Liver (tissue), 9 donors: ENCODE data around the gene TXNL1. TPM values are rescaled to one million over a fixed set of nuclear protein-coding genes. Genes with fewer than 3 reads are reported as not detected.

Source experiments
- DNase-seq: peaks from one replicate; pipeline ENCODE4 v3.0.0-alpha.2; 2017; ENCODE audit warnings: low spot score
- H3K27ac ChIP-seq, 2 donors: one replicate each; pipeline ENCODE4 v1.7.0; 2013; ENCODE audit warnings: inconsistent platforms in 2 of 2, low read length in 2 of 2, control low read depth in 1 of 2, low read depth in 1 of 2, mild to moderate bottlenecking in 1 of 2
- H3K27me3 ChIP-seq, 4 donors: one replicate each; pipeline versions ENCODE4 v1.6.1 to v1.7.0; 2013; ENCODE audit warnings: low read length in 3 of 4, inconsistent platforms in 1 of 4, mild to moderate bottlenecking in 1 of 4, moderate library complexity in 1 of 4; ENCODE audit not compliant: control insufficient read depth in 4 of 4, insufficient read depth in 4 of 4
- H3K36me3 ChIP-seq, 4 donors: one replicate each; pipeline versions ENCODE4 v1.6.1 to v1.7.0; 2013; ENCODE audit warnings: low read length in 3 of 4, mild to moderate bottlenecking in 3 of 4, low read depth in 1 of 4, moderate library complexity in 1 of 4; ENCODE audit not compliant: control insufficient read depth in 4 of 4, insufficient read depth in 3 of 4
- H3K4me1 ChIP-seq, 4 donors: one replicate each; pipeline versions ENCODE4 v1.6.1 to v1.7.0; 2013; ENCODE audit warnings: low read length in 3 of 4, mild to moderate bottlenecking in 3 of 4, moderate library complexity in 1 of 4; ENCODE audit not compliant: control insufficient read depth in 4 of 4, insufficient read depth in 4 of 4
- H3K4me3 ChIP-seq, 3 donors: one replicate each; pipeline versions ENCODE4 v1.6.1 to v1.7.0; 2013; ENCODE audit warnings: low read length in 3 of 3, control low read depth in 1 of 3, low read depth in 1 of 3, mild to moderate bottlenecking in 1 of 3
- H3K9ac ChIP-seq, 2 donors: one replicate each; pipeline ENCODE4 v1.7.0; 2013; ENCODE audit warnings: low read length in 2 of 2, mild to moderate bottlenecking in 2 of 2, moderate library complexity in 2 of 2, control low read depth in 1 of 2, low read depth in 1 of 2
- H3K9me3 ChIP-seq, 4 donors: one replicate each; pipeline versions ENCODE4 v1.6.1 to v1.7.0; 2013; ENCODE audit warnings: low read length in 3 of 4; ENCODE audit not compliant: control insufficient read depth in 4 of 4
- EGR1 ChIP-seq, 2 donors: IDR thresholded peaks; 2 replicates each; pipeline ENCODE4 v1.6.1; 2016 to 2018; ENCODE audit warnings: antibody characterized with exemption in 2 of 2, low read depth in 2 of 2
- FOXA1 ChIP-seq: IDR thresholded peaks from 2 replicates; pipeline ENCODE4 v1.6.1; 2016; ENCODE audit warnings: antibody characterized with exemption
- FOXA2 ChIP-seq: IDR thresholded peaks from 2 replicates; pipeline ENCODE4 v1.6.1; 2016; ENCODE audit warnings: antibody characterized with exemption
- GABPA ChIP-seq, 2 donors: IDR thresholded peaks in 1 of 2; conservative IDR thresholded peaks in 1 of 2; 2 replicates each; pipeline ENCODE4 v1.6.1; 2016; ENCODE audit warnings: antibody characterized with exemption in 2 of 2, mild to moderate bottlenecking in 1 of 2, moderate library complexity in 1 of 2
- HNF4A ChIP-seq, 2 donors: conservative IDR thresholded peaks; 2 replicates each; pipeline ENCODE4 v1.6.1; 2016; ENCODE audit warnings: antibody characterized with exemption in 2 of 2, mild to moderate bottlenecking in 2 of 2
- JUND ChIP-seq, 2 donors: IDR thresholded peaks; 2 replicates each; pipeline ENCODE4 v1.6.1; 2016; ENCODE audit warnings: antibody characterized with exemption in 2 of 2
- NR2F2 ChIP-seq: IDR thresholded peaks from 2 replicates; pipeline ENCODE4 v1.6.1; 2016; ENCODE audit warnings: antibody characterized with exemption
- RAD21 ChIP-seq, 2 donors: IDR thresholded peaks; 2 replicates each; pipeline ENCODE4 v1.6.1; 2016; ENCODE audit warnings: antibody characterized with exemption in 2 of 2, mild to moderate bottlenecking in 2 of 2
- RXRA ChIP-seq, 2 donors: IDR thresholded peaks; 2 replicates each; pipeline ENCODE4 v1.6.1; 2017 to 2018; ENCODE audit warnings: antibody characterized with exemption in 2 of 2, mild to moderate bottlenecking in 1 of 2
- SP1 ChIP-seq: IDR thresholded peaks from 2 replicates; pipeline ENCODE4 v1.6.1; 2018; ENCODE audit warnings: antibody characterized with exemption, mild to moderate bottlenecking
- TAF1 ChIP-seq: conservative IDR thresholded peaks from 2 replicates; pipeline ENCODE4 v1.6.1; 2016; ENCODE audit warnings: antibody characterized with exemption, mild to moderate bottlenecking
- WGBS: extraction: QIAGEN DNeasy Blood & Tissue Kit; methylation state at CpG from one replicate; pipeline ENCODE4 v1.1.7; 2013; 5-methylcytosine and 5-hydroxymethylcytosine counted together
- polyA plus RNA-seq, 2 donors: library from polyadenylated mRNA; stranded (reverse) in 1 of 2; unstranded in 1 of 2; fragments of 200-250 nt in 1 of 2; fragments of >200 nt in 1 of 2; fragmentation: Nextera tagmentation in 1 of 2; extraction: Ambion mirVana in 1 of 2; gene quantifications; one replicate each; pipeline versions ENCODE4 v1.2.1 to v1.2.3, GENCODE V29; 2013 to 2015
- total RNA-seq, 2 donors: library from RNA; depleted of rRNA; stranded (reverse); fragments of >200 nt; gene quantifications; one replicate each; pipeline ENCODE4 v1.2.3, GENCODE V29; 2014
- TF ChIP-seq, protein P1 (sequence below): IDR thresholded peaks from 2 replicates; pipeline ENCODE4 v1.6.1; 2016; ENCODE audit warnings: antibody characterized with exemption
- TF ChIP-seq, protein P2 (sequence below): IDR thresholded peaks from 2 replicates; pipeline ENCODE4 v1.6.1; 2016; ENCODE audit warnings: antibody characterized with exemption
- TF ChIP-seq, protein P3 (sequence below): IDR thresholded peaks from 2 replicates; pipeline ENCODE4 v1.6.1; 2016; ENCODE audit warnings: antibody characterized with exemption
- TF ChIP-seq, protein P4 (sequence below): fragments of 150-350 bp; IDR thresholded peaks from 2 replicates; pipeline ENCODE4 v1.5.1; 2017; ENCODE audit warnings: improper control_type of control experiment, low read depth, low read length; ENCODE audit not compliant: missing input control
- TF ChIP-seq, protein P5 (sequence below): IDR thresholded peaks from 2 replicates; pipeline ENCODE4 v1.6.1; 2016; ENCODE audit warnings: antibody characterized with exemption, mild to moderate bottlenecking
- donor health status: healthy.
- donor health status: healthy.
- donor health status: healthy.
- donor health status: healthy.
- donor health status: healthy.

TXNL1 gene
- total and polyA plus RNA-seq, 4 donors = 23.1 to 65.7 (median 33.9) TPM

DNA sequence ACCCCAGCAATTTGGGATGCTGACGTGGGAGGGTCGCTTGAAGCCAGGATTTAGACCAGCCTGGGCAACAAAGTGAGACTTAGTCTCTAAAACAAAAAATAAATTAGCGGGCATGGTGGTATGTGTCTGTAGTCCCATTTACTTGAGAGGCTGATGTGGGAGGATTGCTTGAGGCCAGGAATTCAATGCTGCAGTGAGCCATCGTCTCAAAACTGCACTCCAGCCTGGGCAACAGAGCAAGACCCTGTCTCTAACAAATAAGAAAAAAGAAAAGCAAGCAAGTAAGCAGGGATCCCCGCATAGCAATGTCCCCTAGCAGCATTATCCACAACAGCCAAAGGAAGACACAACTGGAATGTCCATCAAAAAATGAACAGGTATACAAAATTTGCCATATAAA is 3.4 kb downstream of the TXNL1 start:
- Histone ChIP-seq H3K36me3 (peaks cover 0 to 4% (median 0%) of the 10 kb centered on the region in 4 donors), H3K9ac (no peak overlapping the region), H3K9me3 (no peaks in the 10 kb centered on the region), H3K27me3 (no peaks in the 10 kb centered on the region), H3K27ac (no peak overlapping the region), H3K4me1 (peaks cover 8 to 43% (median 27%) of the 10 kb centered on the region in 4 donors), H3K4me3 (no peak overlapping the region)
- TF ChIP-seq, protein P1, sequence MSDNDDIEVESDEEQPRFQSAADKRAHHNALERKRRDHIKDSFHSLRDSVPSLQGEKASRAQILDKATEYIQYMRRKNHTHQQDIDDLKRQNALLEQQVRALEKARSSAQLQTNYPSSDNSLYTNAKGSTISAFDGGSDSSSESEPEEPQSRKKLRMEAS = no peak
- TF ChIP-seq RXRA (IDR thresholded peaks at IDR 0.05) (no peak), JUND (IDR thresholded peaks at IDR 0.05) (no peak), SP1 (no peak), HNF4A (conservative IDR thresholded peaks at IDR 0.05) (no peak), EGR1 (IDR thresholded peaks at IDR 0.05; ENCODE audit: low read depth in 2 of 2) (no peak), FOXA2 (no peak), NR2F2 (no peak), RAD21 (IDR thresholded peaks at IDR 0.05) (no peak), FOXA1 (no peak), GABPA (IDR thresholded peaks at IDR 0.05 in 1 of 2, conservative IDR thresholded peaks at IDR 0.05 in 1 of 2) (no peak), TAF1 (no peak)
- TF ChIP-seq, protein P2, sequence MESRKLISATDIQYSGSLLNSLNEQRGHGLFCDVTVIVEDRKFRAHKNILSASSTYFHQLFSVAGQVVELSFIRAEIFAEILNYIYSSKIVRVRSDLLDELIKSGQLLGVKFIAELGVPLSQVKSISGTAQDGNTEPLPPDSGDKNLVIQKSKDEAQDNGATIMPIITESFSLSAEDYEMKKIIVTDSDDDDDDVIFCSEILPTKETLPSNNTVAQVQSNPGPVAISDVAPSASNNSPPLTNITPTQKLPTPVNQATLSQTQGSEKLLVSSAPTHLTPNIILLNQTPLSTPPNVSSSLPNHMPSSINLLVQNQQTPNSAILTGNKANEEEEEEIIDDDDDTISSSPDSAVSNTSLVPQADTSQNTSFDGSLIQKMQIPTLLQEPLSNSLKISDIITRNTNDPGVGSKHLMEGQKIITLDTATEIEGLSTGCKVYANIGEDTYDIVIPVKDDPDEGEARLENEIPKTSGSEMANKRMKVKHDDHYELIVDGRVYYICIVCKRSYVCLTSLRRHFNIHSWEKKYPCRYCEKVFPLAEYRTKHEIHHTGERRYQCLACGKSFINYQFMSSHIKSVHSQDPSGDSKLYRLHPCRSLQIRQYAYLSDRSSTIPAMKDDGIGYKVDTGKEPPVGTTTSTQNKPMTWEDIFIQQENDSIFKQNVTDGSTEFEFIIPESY = no peak
- TF ChIP-seq, protein P3, sequence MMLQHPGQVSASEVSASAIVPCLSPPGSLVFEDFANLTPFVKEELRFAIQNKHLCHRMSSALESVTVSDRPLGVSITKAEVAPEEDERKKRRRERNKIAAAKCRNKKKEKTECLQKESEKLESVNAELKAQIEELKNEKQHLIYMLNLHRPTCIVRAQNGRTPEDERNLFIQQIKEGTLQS = no peak
- TF ChIP-seq, protein P4, sequence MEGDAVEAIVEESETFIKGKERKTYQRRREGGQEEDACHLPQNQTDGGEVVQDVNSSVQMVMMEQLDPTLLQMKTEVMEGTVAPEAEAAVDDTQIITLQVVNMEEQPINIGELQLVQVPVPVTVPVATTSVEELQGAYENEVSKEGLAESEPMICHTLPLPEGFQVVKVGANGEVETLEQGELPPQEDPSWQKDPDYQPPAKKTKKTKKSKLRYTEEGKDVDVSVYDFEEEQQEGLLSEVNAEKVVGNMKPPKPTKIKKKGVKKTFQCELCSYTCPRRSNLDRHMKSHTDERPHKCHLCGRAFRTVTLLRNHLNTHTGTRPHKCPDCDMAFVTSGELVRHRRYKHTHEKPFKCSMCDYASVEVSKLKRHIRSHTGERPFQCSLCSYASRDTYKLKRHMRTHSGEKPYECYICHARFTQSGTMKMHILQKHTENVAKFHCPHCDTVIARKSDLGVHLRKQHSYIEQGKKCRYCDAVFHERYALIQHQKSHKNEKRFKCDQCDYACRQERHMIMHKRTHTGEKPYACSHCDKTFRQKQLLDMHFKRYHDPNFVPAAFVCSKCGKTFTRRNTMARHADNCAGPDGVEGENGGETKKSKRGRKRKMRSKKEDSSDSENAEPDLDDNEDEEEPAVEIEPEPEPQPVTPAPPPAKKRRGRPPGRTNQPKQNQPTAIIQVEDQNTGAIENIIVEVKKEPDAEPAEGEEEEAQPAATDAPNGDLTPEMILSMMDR = no peak
- TF ChIP-seq, protein P5, sequence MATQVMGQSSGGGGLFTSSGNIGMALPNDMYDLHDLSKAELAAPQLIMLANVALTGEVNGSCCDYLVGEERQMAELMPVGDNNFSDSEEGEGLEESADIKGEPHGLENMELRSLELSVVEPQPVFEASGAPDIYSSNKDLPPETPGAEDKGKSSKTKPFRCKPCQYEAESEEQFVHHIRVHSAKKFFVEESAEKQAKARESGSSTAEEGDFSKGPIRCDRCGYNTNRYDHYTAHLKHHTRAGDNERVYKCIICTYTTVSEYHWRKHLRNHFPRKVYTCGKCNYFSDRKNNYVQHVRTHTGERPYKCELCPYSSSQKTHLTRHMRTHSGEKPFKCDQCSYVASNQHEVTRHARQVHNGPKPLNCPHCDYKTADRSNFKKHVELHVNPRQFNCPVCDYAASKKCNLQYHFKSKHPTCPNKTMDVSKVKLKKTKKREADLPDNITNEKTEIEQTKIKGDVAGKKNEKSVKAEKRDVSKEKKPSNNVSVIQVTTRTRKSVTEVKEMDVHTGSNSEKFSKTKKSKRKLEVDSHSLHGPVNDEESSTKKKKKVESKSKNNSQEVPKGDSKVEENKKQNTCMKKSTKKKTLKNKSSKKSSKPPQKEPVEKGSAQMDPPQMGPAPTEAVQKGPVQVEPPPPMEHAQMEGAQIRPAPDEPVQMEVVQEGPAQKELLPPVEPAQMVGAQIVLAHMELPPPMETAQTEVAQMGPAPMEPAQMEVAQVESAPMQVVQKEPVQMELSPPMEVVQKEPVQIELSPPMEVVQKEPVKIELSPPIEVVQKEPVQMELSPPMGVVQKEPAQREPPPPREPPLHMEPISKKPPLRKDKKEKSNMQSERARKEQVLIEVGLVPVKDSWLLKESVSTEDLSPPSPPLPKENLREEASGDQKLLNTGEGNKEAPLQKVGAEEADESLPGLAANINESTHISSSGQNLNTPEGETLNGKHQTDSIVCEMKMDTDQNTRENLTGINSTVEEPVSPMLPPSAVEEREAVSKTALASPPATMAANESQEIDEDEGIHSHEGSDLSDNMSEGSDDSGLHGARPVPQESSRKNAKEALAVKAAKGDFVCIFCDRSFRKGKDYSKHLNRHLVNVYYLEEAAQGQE = no peak
- 95% methylated on average over 5 of the region's 5 CpGs for WGBS
- DNase-seq = no peak
